ENCODE measurements around the gene STRIP1.

STRIP1 gene

DNA sequence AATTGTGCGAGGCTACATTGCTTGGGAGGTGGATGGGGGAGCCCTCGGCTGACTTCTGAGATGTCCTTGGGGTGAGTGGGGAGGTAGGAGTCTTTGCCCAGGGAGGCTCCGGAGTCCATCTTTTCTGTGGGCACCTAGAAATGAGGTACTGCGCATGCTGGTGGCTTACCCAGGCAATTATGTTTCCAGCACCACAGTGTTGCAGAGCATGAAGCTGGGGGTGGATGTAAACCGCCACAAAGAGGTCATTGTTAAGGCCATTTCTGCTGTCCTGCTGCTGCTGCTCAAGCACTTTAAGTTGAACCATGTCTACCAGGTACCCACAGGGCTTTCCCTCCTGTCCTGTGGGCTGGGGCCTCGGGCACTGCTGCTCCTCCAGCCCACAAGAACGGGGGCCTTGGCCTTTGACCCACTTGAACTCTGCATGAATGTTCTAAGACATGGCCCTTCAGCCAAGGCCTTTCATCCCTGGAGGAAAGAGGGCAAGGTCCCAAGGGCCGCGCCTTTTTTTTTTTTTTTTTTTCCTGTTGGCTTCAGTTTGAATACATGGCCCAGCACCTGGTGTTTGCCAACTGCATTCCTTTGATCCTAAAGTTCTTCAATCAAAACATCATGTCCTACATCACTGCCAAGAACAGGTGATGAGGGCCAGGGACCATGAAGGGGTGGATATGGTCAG is 14.6 kb downstream of the STRIP1 start:
- Histone ChIP-seq H3K9ac (ENCODE audit: low read depth, low read length, poor library complexity, severe bottlenecking) (no peak overlapping the region), H3K79me2 (ENCODE audit: insufficient read depth, low read length) (no peaks in the 10 kb centered on the region), H3K36me3 (ENCODE audit: insufficient read depth, low read length) (peaks cover 95% of the 10 kb centered on the region; the same call in 1 of the 2 replicates), H3K4me2 (ENCODE audit: low read depth, low read length, poor library complexity, severe bottlenecking) (no peak overlapping the region), H3K9me2 (replicated peaks; ENCODE audit: low read depth, low read length) (no peaks in the 10 kb centered on the region), H2AFZ (ENCODE audit: low read length) (no peak overlapping the region), H3K4me1 (ENCODE audit: insufficient read depth, low read length, poor library complexity, severe bottlenecking) (no peaks in the 10 kb centered on the region), H3K4me3 (ENCODE audit: low read length, poor library complexity, severe bottlenecking) (no peak overlapping the region), H4K20me1 (ENCODE audit: insufficient read depth, low read length, poor library complexity, severe bottlenecking) (peaks cover 1% of the 10 kb centered on the region), H3F3A (ENCODE audit: low read depth) (no peaks in the 10 kb centered on the region), H3K9me3 (ENCODE audit: insufficient read depth, low read depth, low read length) (no peaks in the 10 kb centered on the region), H3K27me3 (ENCODE audit: insufficient read depth, low read length, poor library complexity, severe bottlenecking) (no peaks in the 10 kb centered on the region)
- TF ChIP-seq EZH2phosphoT487 (IDR thresholded peaks at IDR 0.05; ENCODE audit: borderline replicate concordance) (no peak), CTCF (conservative IDR thresholded peaks at IDR 0.05; ENCODE audit: low read length) (no peak)

DNA sequence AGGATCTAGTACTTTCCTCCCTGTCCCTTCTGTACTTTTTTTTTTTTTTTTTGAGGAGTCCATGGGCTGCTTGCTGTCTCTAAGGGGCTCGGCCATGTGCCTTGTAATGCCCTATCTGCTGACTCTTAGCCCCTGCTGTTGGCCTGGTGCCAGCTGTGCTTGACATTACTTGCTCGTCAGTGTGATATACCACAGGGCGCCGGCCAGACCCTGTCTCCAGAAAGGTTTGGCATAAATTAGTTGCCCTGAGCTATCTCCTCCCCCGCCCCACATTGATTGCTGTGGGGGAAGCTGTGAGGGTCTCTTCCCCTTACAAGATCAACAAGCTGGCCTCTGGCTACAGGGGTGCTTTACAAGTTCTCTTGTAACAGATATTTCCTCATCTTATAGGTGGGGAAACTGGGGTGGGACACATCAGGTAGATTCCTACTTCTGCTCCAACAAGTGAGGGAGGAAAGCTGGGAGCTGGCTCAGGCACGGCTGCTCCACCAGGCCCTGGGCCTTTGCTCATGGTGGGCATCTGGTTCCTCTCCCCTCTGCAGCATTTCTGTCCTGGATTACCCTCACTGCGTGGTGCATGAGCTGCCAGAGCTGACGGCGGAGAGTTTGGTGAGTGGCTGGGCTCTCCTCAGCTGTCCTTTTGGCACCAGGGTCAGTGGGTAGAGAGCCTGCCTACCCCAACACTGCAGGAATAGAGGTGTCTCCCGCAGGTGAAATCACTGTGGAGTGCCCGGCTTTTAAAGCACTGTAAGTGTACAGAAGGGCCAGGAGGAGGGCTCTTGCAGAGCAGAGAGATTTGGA is 15.6 kb downstream of the STRIP1 start:
- H3F3A ChIP-seq (ENCODE audit: low read depth), result no peaks in the 10 kb centered on the region
- peaks cover 95% of the 10 kb centered on the region; the same call in 1 of the 2 replicates for H3K36me3 ChIP-seq (ENCODE audit: insufficient read depth, low read length)
- no peak overlapping the region for H3K4me2 ChIP-seq (ENCODE audit: low read depth, low read length, poor library complexity, severe bottlenecking)

DNA sequence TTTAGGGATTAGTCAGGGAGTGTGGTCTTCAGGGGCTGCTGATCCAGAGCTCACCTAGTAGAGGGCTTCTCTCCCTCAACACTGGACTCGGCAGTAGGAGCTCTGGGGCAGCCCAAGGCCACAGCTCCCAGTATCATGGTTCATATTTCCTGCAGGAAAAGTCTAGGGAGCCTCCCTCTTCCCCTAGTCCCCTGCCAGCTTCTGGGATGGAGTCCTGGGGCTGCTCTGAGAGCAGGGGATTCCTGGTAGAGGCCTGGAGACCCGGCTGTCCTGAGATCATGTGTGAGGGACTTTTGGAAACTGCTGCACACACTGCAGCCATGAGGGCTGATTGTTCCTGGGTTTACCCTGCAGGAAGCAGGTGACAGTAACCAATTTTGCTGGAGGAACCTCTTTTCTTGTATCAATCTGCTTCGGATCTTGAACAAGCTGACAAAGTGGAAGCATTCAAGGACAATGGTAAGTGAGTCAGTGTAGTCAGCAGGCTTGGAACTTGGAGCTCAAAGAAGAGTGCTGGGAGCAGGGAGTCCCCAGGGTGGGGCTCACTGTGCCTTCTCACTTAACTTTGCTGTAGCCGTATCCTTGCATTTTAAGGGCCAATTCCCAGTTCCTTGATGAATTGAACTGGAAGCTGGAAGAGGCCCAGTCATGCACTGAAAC is 16.3 kb downstream of the STRIP1 start:
- H3K9me3 ChIP-seq (ENCODE audit: insufficient read depth, low read depth, low read length), result no peaks in the 10 kb centered on the region

More for the DNA sequence above, 15.6 kb downstream of the STRIP1 start:
- Histone ChIP-seq H3K4me1 (ENCODE audit: insufficient read depth, low read length, poor library complexity, severe bottlenecking) (no peaks in the 10 kb centered on the region), H3K9me3 (ENCODE audit: insufficient read depth, low read depth, low read length) (no peaks in the 10 kb centered on the region), H3K27me3 (ENCODE audit: insufficient read depth, low read length, poor library complexity, severe bottlenecking) (no peaks in the 10 kb centered on the region), H3K9me2 (replicated peaks; ENCODE audit: low read depth, low read length) (no peaks in the 10 kb centered on the region), H3K9ac (ENCODE audit: low read depth, low read length, poor library complexity, severe bottlenecking) (no peak overlapping the region), H2AFZ (ENCODE audit: low read length) (no peak overlapping the region), H3K79me2 (ENCODE audit: insufficient read depth, low read length) (no peaks in the 10 kb centered on the region), H3K4me3 (ENCODE audit: low read length, poor library complexity, severe bottlenecking) (no peak overlapping the region), H4K20me1 (ENCODE audit: insufficient read depth, low read length, poor library complexity, severe bottlenecking) (peaks cover 6% of the 10 kb centered on the region)
- TF ChIP-seq EZH2phosphoT487 (IDR thresholded peaks at IDR 0.05; ENCODE audit: borderline replicate concordance), result no peak
- TF ChIP-seq CTCF (conservative IDR thresholded peaks at IDR 0.05; ENCODE audit: low read length), result no peak

More for the DNA sequence above, 16.3 kb downstream of the STRIP1 start:
- no peaks in the 10 kb centered on the region for H3K79me2 ChIP-seq (ENCODE audit: insufficient read depth, low read length)
- H4K20me1 ChIP-seq (ENCODE audit: insufficient read depth, low read length, poor library complexity, severe bottlenecking), result peaks cover 6% of the 10 kb centered on the region
- H3K4me2 ChIP-seq (ENCODE audit: low read depth, low read length, poor library complexity, severe bottlenecking), result no peak overlapping the region
- no peaks in the 10 kb centered on the region for H3K4me1 ChIP-seq (ENCODE audit: insufficient read depth, low read length, poor library complexity, severe bottlenecking)
- H3K9ac ChIP-seq (ENCODE audit: low read depth, low read length, poor library complexity, severe bottlenecking), result no peak overlapping the region
- no peaks in the 10 kb centered on the region for H3F3A ChIP-seq (ENCODE audit: low read depth)
- no peaks in the 10 kb centered on the region for H3K27me3 ChIP-seq (ENCODE audit: insufficient read depth, low read length, poor library complexity, severe bottlenecking)
- no peaks in the 10 kb centered on the region for H3K9me2 ChIP-seq (replicated peaks; ENCODE audit: low read depth, low read length)
- H3K36me3 ChIP-seq (ENCODE audit: insufficient read depth, low read length), result peaks cover 96% of the 10 kb centered on the region; the same call in 1 of the 2 replicates
- no peak overlapping the region for H2AFZ ChIP-seq (ENCODE audit: low read length)
- no peak overlapping the region for H3K4me3 ChIP-seq (ENCODE audit: low read length, poor library complexity, severe bottlenecking)
- TF ChIP-seq EZH2phosphoT487 (IDR thresholded peaks at IDR 0.05; ENCODE audit: borderline replicate concordance) (no peak), CTCF (conservative IDR thresholded peaks at IDR 0.05; ENCODE audit: low read length) (no peak)
